Mesothelial cell of epicardium (in vitro differentiated cells): ENCODE measurements around the gene ULK4. TPM values are rescaled to one million over a fixed set of nuclear protein-coding genes. Genes with fewer than 3 reads are reported as not detected.

Experiments used
- DNase-seq, 2 experiments: peaks; one replicate each; pipeline ENCODE4 v3.0.0; 2021; ENCODE audit warnings: low spot score in 2 of 2; ENCODE audit not compliant: unreplicated experiment in 2 of 2
- H3K27ac Mint-ChIP-seq: 2 replicates; pipeline ENCODE4 v1.8.0; 2021; ENCODE audit warnings: mixed read lengths
- H3K27me3 Mint-ChIP-seq: 2 replicates; pipeline ENCODE4 v1.8.0; 2021; ENCODE audit warnings: low read depth, mixed read lengths
- H3K36me3 Mint-ChIP-seq: 2 replicates; pipeline ENCODE4 v1.8.0; 2021; ENCODE audit warnings: mixed read lengths
- H3K4me1 Mint-ChIP-seq: 2 replicates; pipeline ENCODE4 v1.8.0; 2021; ENCODE audit warnings: mixed read lengths
- H3K4me3 Mint-ChIP-seq: 2 replicates; pipeline ENCODE4 v1.8.0; 2021; ENCODE audit warnings: mild to moderate bottlenecking, moderate library complexity, mixed read lengths
- H3K9me3 Mint-ChIP-seq: 2 replicates; pipeline ENCODE4 v1.8.0; 2021; ENCODE audit warnings: mixed read lengths
- total RNA-seq: library from RNA; stranded (reverse); gene quantifications from 3 replicates; pipeline ENCODE4 v1.2.1, GENCODE V29; 2021
- TF ChIP-seq, protein P1 (sequence below): fragments of 200-600 bp; sonication (generic); IDR thresholded peaks from one replicate; pipeline ENCODE4 v1.5.0; 2021; ENCODE audit warnings: antibody characterized with exemption; ENCODE audit not compliant: unreplicated experiment

Gene ULK4
- total RNA-seq, 1 donor from 2014 or later: 10.7 TPM

DNA sequence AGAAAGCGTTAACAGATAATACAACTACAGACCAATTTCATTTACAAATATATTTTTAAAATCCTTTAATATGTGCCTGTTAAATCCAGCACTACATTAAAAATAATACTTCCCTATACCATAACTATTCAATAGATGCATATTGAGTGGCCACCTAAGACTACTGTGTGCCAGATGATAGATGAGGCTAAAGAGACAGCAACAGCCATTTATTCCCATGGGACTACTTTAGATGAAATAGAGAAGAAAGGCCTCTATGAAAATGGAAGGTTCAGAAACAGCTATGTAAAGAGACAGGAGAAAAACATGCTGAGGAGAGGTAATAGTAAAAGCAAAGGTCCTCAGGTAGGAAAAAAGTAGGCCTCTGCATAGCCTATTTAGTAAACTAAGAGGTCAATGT lies 358.1 kb downstream of the ULK4 start:
- Mint-ChIP-seq H3K27ac (no peak overlapping the region), H3K27me3 (peaks cover 2% of the 10 kb centered on the region), H3K4me1 (peaks cover 4% of the 10 kb centered on the region), H3K9me3 (no peaks in the 10 kb centered on the region), H3K4me3 (no peak overlapping the region), H3K36me3 (no peaks in the 10 kb centered on the region)
- TF ChIP-seq, protein P1, sequence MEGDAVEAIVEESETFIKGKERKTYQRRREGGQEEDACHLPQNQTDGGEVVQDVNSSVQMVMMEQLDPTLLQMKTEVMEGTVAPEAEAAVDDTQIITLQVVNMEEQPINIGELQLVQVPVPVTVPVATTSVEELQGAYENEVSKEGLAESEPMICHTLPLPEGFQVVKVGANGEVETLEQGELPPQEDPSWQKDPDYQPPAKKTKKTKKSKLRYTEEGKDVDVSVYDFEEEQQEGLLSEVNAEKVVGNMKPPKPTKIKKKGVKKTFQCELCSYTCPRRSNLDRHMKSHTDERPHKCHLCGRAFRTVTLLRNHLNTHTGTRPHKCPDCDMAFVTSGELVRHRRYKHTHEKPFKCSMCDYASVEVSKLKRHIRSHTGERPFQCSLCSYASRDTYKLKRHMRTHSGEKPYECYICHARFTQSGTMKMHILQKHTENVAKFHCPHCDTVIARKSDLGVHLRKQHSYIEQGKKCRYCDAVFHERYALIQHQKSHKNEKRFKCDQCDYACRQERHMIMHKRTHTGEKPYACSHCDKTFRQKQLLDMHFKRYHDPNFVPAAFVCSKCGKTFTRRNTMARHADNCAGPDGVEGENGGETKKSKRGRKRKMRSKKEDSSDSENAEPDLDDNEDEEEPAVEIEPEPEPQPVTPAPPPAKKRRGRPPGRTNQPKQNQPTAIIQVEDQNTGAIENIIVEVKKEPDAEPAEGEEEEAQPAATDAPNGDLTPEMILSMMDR: no peak
- no peak for DNase-seq

DNA sequence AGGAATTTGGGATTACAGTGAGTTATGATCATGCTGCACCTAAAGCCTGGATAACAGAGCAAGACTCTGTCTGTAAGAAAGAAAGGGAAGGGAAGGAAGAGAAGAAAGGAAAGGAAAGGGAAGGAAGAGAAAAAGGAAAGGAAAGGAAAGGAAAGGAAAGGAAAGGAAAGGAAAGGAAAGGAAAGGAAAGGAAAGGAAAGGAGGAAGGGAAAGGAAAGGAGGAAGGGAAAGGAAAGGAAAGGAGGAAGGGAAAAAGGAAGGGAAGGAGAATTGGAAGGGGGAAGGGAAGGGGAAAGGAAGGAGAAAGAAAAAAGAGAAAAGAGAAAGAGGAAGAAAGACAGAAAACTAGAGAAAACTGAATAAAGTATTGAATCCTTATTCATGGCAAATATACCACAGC lies 359.8 kb downstream of the ULK4 start:
- no peaks in the 10 kb centered on the region for H3K36me3 Mint-ChIP-seq
- no peaks in the 10 kb centered on the region for H3K9me3 Mint-ChIP-seq
- TF ChIP-seq, protein P1: no peak
- peaks cover 9% of the 10 kb centered on the region for H3K4me1 Mint-ChIP-seq
- no peak for DNase-seq
- no peak overlapping the region for H3K27ac Mint-ChIP-seq
- no peak overlapping the region for H3K4me3 Mint-ChIP-seq
- peaks cover 2% of the 10 kb centered on the region for H3K27me3 Mint-ChIP-seq

DNA sequence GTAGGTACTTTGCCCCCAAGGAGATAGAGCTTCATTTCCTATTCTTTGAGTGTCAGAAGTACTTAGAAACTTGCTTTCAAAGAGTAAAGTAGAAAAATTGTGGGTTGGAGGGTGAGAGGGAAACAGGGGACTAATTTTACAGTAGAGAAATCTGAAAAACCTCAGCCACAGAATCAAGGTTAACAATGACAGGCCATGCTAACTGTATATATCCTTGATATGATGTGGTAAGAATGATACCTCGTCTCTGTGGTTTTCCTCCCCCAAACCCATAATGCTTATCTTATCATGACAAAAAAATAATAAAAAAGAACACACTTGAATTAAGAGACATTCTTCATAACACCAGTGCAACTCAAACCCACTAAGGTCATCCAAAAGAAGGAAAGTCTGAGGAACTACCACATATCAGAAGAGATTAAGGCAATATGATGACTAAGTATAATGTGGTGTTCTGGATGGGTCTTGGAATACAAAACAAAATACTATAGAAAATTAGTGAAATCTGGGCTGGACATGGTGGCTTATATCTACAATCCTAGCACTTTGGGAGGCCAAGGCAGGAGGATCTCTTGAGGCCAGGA lies 360.4 kb downstream of the ULK4 start:
- Mint-ChIP-seq H3K9me3 (no peaks in the 10 kb centered on the region), H3K36me3 (no peaks in the 10 kb centered on the region), H3K4me1 (peaks cover 9% of the 10 kb centered on the region), H3K27me3 (no peaks in the 10 kb centered on the region), H3K27ac (no peak overlapping the region), H3K4me3 (no peak overlapping the region)
- TF ChIP-seq, protein P1: no peak
- no peak for DNase-seq

DNA sequence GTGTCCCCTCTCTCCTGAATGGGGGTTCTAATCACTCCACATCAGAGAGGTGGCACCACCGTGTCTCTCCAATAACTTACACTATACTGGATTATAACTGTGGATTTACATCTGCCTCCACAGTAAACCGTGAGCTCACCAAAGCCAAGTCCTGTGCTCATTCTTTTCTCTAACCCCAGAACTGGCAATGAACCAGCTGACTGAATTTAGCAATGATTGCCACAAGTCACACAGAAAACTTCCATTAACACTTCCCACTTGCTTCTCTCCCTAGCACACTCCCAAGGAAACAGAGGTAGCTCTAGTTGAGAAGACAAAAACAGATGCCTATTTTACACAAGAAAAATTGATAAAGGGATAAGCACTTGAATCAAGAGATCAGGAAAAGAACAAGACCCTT lies 361.3 kb downstream of the ULK4 start:
- H3K27ac Mint-ChIP-seq: no peak overlapping the region
- no peak for DNase-seq
- H3K9me3 Mint-ChIP-seq: no peaks in the 10 kb centered on the region
- H3K4me3 Mint-ChIP-seq: no peak overlapping the region
- H3K36me3 Mint-ChIP-seq: no peaks in the 10 kb centered on the region
- H3K4me1 Mint-ChIP-seq: peaks cover 9% of the 10 kb centered on the region
- H3K27me3 Mint-ChIP-seq: peaks cover 3% of the 10 kb centered on the region
- TF ChIP-seq, protein P1: no peak

DNA sequence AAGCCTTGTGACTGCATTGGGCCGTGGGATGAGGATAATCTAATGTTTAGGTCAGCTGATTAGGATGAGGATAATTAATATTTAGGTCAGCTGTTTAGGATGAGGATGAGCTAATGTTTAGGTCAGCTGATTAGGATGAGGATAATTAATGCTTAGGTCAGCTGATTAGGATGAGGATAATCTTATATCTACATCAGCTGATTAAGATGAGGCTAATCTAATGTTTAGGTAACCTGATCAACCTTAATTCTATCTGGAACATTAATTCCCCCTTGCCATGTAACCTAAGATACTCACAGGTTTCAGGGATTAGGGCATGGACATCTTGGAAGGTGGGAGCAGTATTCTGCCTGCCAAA lies 362.8 kb downstream of the ULK4 start:
- Mint-ChIP-seq H3K4me1 (peaks cover 9% of the 10 kb centered on the region), H3K4me3 (no peak overlapping the region), H3K27me3 (peaks cover 3% of the 10 kb centered on the region), H3K9me3 (no peaks in the 10 kb centered on the region), H3K36me3 (no peaks in the 10 kb centered on the region), H3K27ac (no peak overlapping the region)
- no peak for DNase-seq
- TF ChIP-seq, protein P1: no peak
